ENCODE measurements around the gene PIP5K1C. TPM values are rescaled to one million over a fixed set of nuclear protein-coding genes. Genes with fewer than 3 reads are reported as not detected.
A peak's percentile ranks its signal among the peaks of the same experiment; 100 is the strongest.

PIP5K1C gene
- total and polyA plus RNA-seq, 9 of the 15 experiments (the other 6 are each of a cell fraction or from before 2014, with no cell fraction given): 0.38 to 22.1 (median 4.1) TPM

- TF ChIP-seq MGA (IDR thresholded peaks at IDR 0.05) (no peak), SIN3B (IDR thresholded peaks at IDR 0.05; ENCODE audit: low read depth) (no peak), MTA3 (IDR thresholded peaks at IDR 0.05; ENCODE audit: borderline replicate concordance) (0 out of 2 replicates have a peak, but pooled peaks have one; percentile 27), EWSR1 (IDR thresholded peaks at IDR 0.05; ENCODE audit: borderline replicate concordance, low read depth, partially characterized antibody) (no peak), NR3C1 (CRISPR knock-in tag; IDR thresholded peaks at IDR 0.05) (no peak), FOXK2 (conservative IDR thresholded peaks at IDR 0.05 in 1 of 2, IDR thresholded peaks at IDR 0.05 in 1 of 2; ENCODE audit: low read depth in 2 of 2) (no peak), ZNF586 (CRISPR knock-in tag; conservative IDR thresholded peaks at IDR 0.05) (no peak), CREB1 (IDR thresholded peaks at IDR 0.05) (no peak), CREB1 (CRISPR knock-in tag; IDR thresholded peaks at IDR 0.05) (no peak), HNRNPH1 (optimal IDR thresholded peaks at IDR 0.05; ENCODE audit: low read depth, low read length) (no peak), FOXK1 (CRISPR knock-in tag; IDR thresholded peaks at IDR 0.05; ENCODE audit: borderline replicate concordance) (no peak), CTBP1 (IDR thresholded peaks at IDR 0.05; ENCODE audit: borderline replicate concordance) (peak; percentile 9; the same call in 1 of the 2 replicates), HINFP (tag; conservative IDR thresholded peaks at IDR 0.05; ENCODE audit: low read depth) (0 out of 2 replicates have a peak, but pooled peaks have one; percentile 30), POLR2H (tag; IDR thresholded peaks at IDR 0.05; ENCODE audit: low read depth) (0 out of 2 replicates have a peak, but pooled peaks have one; percentile 16), ZC3H8 (IDR thresholded peaks at IDR 0.05) (no peak)
These were observed 29.2 kb downstream of the PIP5K1C start (continued) for GRCh38 chr19:3670796-3671679.
